Activated T-cell treated with anti-CD3 and anti-CD28 coated beads, Interleukin-2, amount 50 U/mL, for 1 hour (primary cell): ENCODE results near the gene ABCA13.

Experiments used
- DNase-seq: peaks from one replicate; pipeline ENCODE4 v3.0.0-alpha.2; 2020

Gene ABCA13

GRCh38 chr7:48671656-48672055 lies 500.4 kb downstream of the ABCA13 start:
- no peak for DNase-seq

DNA sequence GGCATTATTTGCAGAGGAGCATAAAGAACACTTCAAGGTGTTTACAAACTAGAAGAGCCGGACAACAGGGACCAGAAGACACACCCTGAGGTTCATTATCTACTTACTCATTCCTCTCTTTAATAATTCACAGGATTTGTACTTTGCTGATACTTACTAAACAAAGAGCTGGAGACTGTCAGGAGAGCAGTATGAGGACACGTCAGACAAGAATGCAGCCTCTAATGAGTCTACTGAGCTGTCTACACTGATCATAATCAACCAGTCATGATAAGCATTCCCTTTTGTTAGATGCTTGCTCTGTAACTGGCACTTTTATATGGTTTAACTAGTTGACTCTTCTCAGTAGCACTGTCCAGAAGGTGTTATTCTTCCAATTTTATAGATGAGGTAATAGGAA lies 509.7 kb downstream of the ABCA13 start:
- no peak for DNase-seq

DNA sequence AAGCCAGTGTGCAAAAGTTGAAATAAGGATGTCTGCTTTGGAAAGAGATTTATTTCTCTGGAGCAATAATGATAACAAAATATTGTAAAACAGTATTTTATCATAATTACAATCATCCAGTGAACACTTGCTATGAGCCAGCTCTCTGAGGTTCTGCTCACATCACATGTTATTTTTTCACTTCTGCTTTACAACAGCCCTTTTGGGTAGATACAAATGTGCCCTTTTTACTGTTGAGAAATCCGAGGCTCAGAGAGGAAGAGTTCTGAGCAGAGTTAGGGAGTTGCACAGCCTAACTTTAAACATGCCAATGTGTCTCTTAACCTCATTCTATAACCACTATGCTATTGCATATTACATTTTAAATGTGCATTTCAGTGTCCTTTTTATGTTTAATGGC lies 520.5 kb downstream of the ABCA13 start:
- DNase-seq = no peak
